ENCODE results near the gene NEU2. TPM values are rescaled to one million over a fixed set of nuclear protein-coding genes. Genes with fewer than 3 reads are reported as not detected.

Gene NEU2
- total and polyA plus RNA-seq, 10 of the 15 experiments (the other 5 are each of a cell fraction or from before 2014, with no cell fraction given), result not detected

- no peak for TF ChIP-seq ZBTB11 (CRISPR knock-in tag; IDR thresholded peaks at IDR 0.05)
- TF ChIP-seq CBX3 (IDR thresholded peaks at IDR 0.05; ENCODE audit: borderline replicate concordance, low read depth), result no peak
- no peak for TF ChIP-seq GABPA (IDR thresholded peaks at IDR 0.05; ENCODE audit: low read depth)
- peak; percentile 77 for TF ChIP-seq SKIL (IDR thresholded peaks at IDR 0.05; ENCODE audit: low read depth, poor library complexity, severe bottlenecking)
- TF ChIP-seq SP1 (IDR thresholded peaks at IDR 0.05; ENCODE audit: low read depth, low read length), result peak; percentile 40
- no peak; the same call in 1 of the 2 replicates for TF ChIP-seq RAD21 (IDR thresholded peaks at IDR 0.05; ENCODE audit: insufficient read depth, low read depth, low read length)
- TF ChIP-seq ZNF217 (IDR thresholded peaks at IDR 0.05), result no peak
- no peak for TF ChIP-seq MTA3 (IDR thresholded peaks at IDR 0.05; ENCODE audit: borderline replicate concordance, low read length)
- no peak for TF ChIP-seq SIX5 (IDR thresholded peaks at IDR 0.05; ENCODE audit: low read depth, low read length, severe bottlenecking)
- no peak for TF ChIP-seq ELK1 (IDR thresholded peaks at IDR 0.05; ENCODE audit: low read depth, low read length)
- peak in 1 of 2 experiments; percentile 52; a peak in 2 of 3 replicates for TF ChIP-seq EGR1 (IDR thresholded peaks at IDR 0.05; ENCODE audit: borderline replicate concordance in 1 of 2, low read depth in 2 of 2, low read length in 2 of 2)
- TF ChIP-seq JUND (IDR thresholded peaks at IDR 0.05; ENCODE audit: low read depth, low read length), result no peak
- no peak for TF ChIP-seq CTCF (IDR thresholded peaks at IDR 0.05 in 2 of 3, conservative IDR thresholded peaks at IDR 0.05 in 1 of 3; ENCODE audit: control insufficient read depth in 2 of 3, extremely low read depth in 1 of 3, insufficient read depth in 1 of 3, low read depth in 3 of 3, low read length in 3 of 3)
- TF ChIP-seq ZSCAN29 (IDR thresholded peaks at IDR 0.05), result no peak
- TF ChIP-seq EZH2 (IDR thresholded peaks at IDR 0.05; ENCODE audit: borderline replicate concordance, control insufficient read depth, low read depth, low read length), result no peak
- TF ChIP-seq E2F4 (IDR thresholded peaks at IDR 0.05; ENCODE audit: low read depth, low read length), result no peak
- no peak for TF ChIP-seq NRF1 (conservative IDR thresholded peaks at IDR 0.05; ENCODE audit: low read depth, low read length)
- peak; percentile 86 for TF ChIP-seq RELB (IDR thresholded peaks at IDR 0.05; ENCODE audit: low read depth)
These were observed 47.0 kb downstream of the NEU2 start (continued) for GRCh38 chr2:233079473-233079877.
